Skin of body (tissue), 2 donors: ENCODE results near the gene TNRC18. TPM values are rescaled to one million over a fixed set of nuclear protein-coding genes. Genes with fewer than 3 reads are reported as not detected.

ENCODE experiments used
- DNase-seq: peaks from one replicate; lab custom pipeline; 2025; lab: John Stamatoyannopoulos, UW
- total RNA-seq: library from RNA; depleted of rRNA; stranded (reverse); fragments of >200 nt; gene quantifications from one replicate; pipeline ENCODE4 v1.2.3, GENCODE V29; 2014

TNRC18 gene
- total RNA-seq, 1 donor from 2014 or later, result 63.4 TPM

- no peak for DNase-seq
These were observed 71.1 kb downstream of the TNRC18 start for GRCh38 chr7:5352440-5353010.

- no peak for DNase-seq
These were observed 71.9 kb downstream of the TNRC18 start for GRCh38 chr7:5351507-5352265.

GRCh38 chr7:5350600-5351385 lies 72.8 kb downstream of the TNRC18 start:
- DNase-seq, result no peak

GRCh38 chr7:5350174-5350463 lies 73.5 kb downstream of the TNRC18 start:
- DNase-seq, result no peak

- no peak for DNase-seq
These were observed 74.0 kb downstream of the TNRC18 start for GRCh38 chr7:5349437-5350173.

GRCh38 chr7:5349005-5349380 lies 74.6 kb downstream of the TNRC18 start:
- DNase-seq, result no peak

- no peak for DNase-seq
These were observed 75.3 kb downstream of the TNRC18 start for GRCh38 chr7:5348134-5349004.

- DNase-seq, result no peak
These were observed 78.0 kb downstream of the TNRC18 start for GRCh38 chr7:5345671-5346070.

GRCh38 chr7:5345171-5345570 lies 78.5 kb downstream of the TNRC18 start:
- no peak for DNase-seq

- no peak for DNase-seq
These were observed 79.3 kb downstream of the TNRC18 start for GRCh38 chr7:5344342-5344741.

GRCh38 chr7:5343884-5344283 lies 79.8 kb downstream of the TNRC18 start:
- DNase-seq, result no peak

GRCh38 chr7:5342631-5343030 lies 81.0 kb downstream of the TNRC18 start:
- DNase-seq, result no peak

GRCh38 chr7:5339955-5340354 lies 83.7 kb downstream of the TNRC18 start:
- DNase-seq, result no peak

- DNase-seq, result no peak
These were observed 86.6 kb downstream of the TNRC18 start for GRCh38 chr7:5337047-5337446.

GRCh38 chr7:5334671-5335070 lies 89.0 kb downstream of the TNRC18 start:
- DNase-seq, result no peak

- no peak for DNase-seq
These were observed 90.3 kb downstream of the TNRC18 start for GRCh38 chr7:5333121-5334045.

GRCh38 chr7:5332579-5332978 lies 91.1 kb downstream of the TNRC18 start:
- DNase-seq, result no peak

GRCh38 chr7:5330288-5330687 lies 93.3 kb downstream of the TNRC18 start:
- DNase-seq, result no peak

GRCh38 chr7:5324961-5325360 lies 98.7 kb downstream of the TNRC18 start:
- DNase-seq, result no peak
